ENCODE measurements around the gene RLN3. TPM values are rescaled to one million over a fixed set of nuclear protein-coding genes. Genes with fewer than 3 reads are reported as not detected.

RLN3 gene
- total and polyA plus RNA-seq, 10 of the 15 experiments (the other 5 are each of a cell fraction or from before 2014, with no cell fraction given), result not detected

DNA sequence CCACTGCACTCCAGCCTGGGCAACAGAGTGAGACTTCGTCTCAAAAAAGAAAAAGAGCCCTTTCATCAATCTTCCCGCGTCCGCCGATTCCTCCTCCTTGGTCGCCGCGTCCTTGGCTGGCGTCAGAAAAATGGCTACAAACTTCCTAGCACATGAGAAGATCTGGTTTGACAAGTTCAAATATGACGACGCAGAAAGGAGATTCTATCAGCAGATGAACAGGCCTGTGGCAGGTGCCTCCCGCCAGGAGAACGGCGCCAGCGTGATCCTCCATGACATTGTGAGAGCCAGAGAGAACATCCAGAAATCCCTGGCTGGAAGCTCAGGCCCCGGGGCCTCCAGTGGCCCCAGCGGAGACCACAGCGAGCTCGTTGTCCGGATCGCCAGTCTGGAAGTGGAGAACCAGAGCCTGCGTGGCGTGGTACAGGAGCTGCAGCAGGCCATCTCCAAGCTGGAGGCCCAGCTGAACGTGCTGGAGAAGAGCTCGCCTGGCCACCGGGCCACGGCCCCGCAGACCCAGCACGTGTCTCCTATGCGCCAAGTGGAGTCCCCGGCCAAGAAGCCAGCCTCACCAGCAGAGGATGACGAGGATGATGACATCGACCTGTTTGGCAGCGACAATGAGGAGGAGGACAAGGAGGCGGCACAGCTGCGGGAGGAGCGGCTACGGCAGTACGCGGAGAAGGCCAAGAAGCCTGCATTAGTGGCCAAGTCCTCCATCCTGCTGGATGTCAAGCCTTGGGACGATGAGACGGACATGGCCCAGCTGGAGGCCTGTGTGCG is 42.5 kb downstream of the RLN3 start:
- ChIA-PET POLR2A (interaction anchor here (0.6 to 1.3 kb wide), 2 partner anchors 10 to 200 kb away, joined by 4 to 5 read pairs; no protein-coding TSS in a partner anchor), RAD21 (ENCODE audit: unreplicated experiment) (interaction anchor here (1.0 to 3.1 kb wide), 10 partner anchors 10 to 190 kb away, joined by 3 to 40 read pairs (median 8); no protein-coding TSS in a partner anchor), SMC1A (ENCODE audit: uncharacterized antibody, unreplicated experiment) (interaction anchor here (1.0 to 5.4 kb wide), 6 partner anchors 11 to 190 kb away, joined by 3 to 47 read pairs (median 6); partner anchors contain the start of gene NANOS3), CTCF (interaction anchor here (0.7 to 6.7 kb wide), 21 partner anchors 10 to 472 kb away, joined by 3 to 152 read pairs (median 5); partner anchors contain the start of genes ASF1B, IL27RA and NANOS3)
- no peaks in the 10 kb centered on the region for H4K20me1 ChIP-seq (ENCODE audit: control insufficient read depth, insufficient read depth)
- no peak overlapping the region for H3K4me3 ChIP-seq
- 84% methylated on average over 43 of the region's 43 CpGs for whole genome bisulfite sequencing (ENCODE audit: insufficient coverage, insufficient replicate concordance, low lambda C conversion rate, missing lambda C conversion rate)
- H3K4me1 ChIP-seq (ENCODE audit: control insufficient read depth, insufficient read depth, low read length), result peaks cover 19% of the 10 kb centered on the region
- H3K36me3 ChIP-seq (ENCODE audit: control insufficient read depth in 2 of 2, insufficient read depth in 2 of 2, low read length in 1 of 2), result no peaks in the 10 kb centered on the region
- TF ChIP-seq BACH1 (IDR thresholded peaks at IDR 0.05; ENCODE audit: borderline replicate concordance), result no peak
- TF ChIP-seq RCOR1 (conservative IDR thresholded peaks at IDR 0.05; ENCODE audit: low read depth, low read length), result no peak
- TF ChIP-seq TCF12 (IDR thresholded peaks at IDR 0.05; ENCODE audit: low read depth, low read length), result no peak
- TF ChIP-seq, protein P1, sequence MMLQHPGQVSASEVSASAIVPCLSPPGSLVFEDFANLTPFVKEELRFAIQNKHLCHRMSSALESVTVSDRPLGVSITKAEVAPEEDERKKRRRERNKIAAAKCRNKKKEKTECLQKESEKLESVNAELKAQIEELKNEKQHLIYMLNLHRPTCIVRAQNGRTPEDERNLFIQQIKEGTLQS (IDR thresholded peaks at IDR 0.05; ENCODE audit: borderline replicate concordance, extremely low read depth, low read depth, low read length), result no peak
- TF ChIP-seq EGR1 (IDR thresholded peaks at IDR 0.05; ENCODE audit: borderline replicate concordance in 1 of 2, low read depth in 2 of 2, low read length in 2 of 2), result no peak
- TF ChIP-seq, protein P2, sequence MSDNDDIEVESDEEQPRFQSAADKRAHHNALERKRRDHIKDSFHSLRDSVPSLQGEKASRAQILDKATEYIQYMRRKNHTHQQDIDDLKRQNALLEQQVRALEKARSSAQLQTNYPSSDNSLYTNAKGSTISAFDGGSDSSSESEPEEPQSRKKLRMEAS (IDR thresholded peaks at IDR 0.05; ENCODE audit: low read depth, low read length), result no peak
- TF ChIP-seq LARP7 (IDR thresholded peaks at IDR 0.05), result no peak
- TF ChIP-seq YY1 (IDR thresholded peaks at IDR 0.05; ENCODE audit: low read depth, low read length), result no peak
- TF ChIP-seq RAD51 (IDR thresholded peaks at IDR 0.05), result no peak
- no peaks in the 10 kb centered on the region for H3K9me3 ChIP-seq (replicated peaks; ENCODE audit: control insufficient read depth, insufficient read depth, low read length)
- H3K27me3 ChIP-seq (replicated peaks in 1 of 2; ENCODE audit: control insufficient read depth in 2 of 2, insufficient read depth in 2 of 2, low read length in 1 of 2), result no peaks in the 10 kb centered on the region
- H3K9ac ChIP-seq (ENCODE audit: control insufficient read depth, insufficient read depth, low read length), result no peak overlapping the region
- BruUV-seq (replicated peaks), result no TSS peak
- no peaks in the 10 kb centered on the region for H3K79me2 ChIP-seq (ENCODE audit: control insufficient read depth, insufficient read depth, low read length)
- no peak overlapping the region for H3K4me2 ChIP-seq (ENCODE audit: control insufficient read depth, insufficient read depth)
- no peak for FAIRE-seq
- no peak overlapping the region for H2AFZ ChIP-seq (ENCODE audit: control insufficient read depth, low read depth, low read length)
- in situ Hi-C loops (cut with MboI) (loop anchor here (5.0 to 25.0 kb wide), 3 partner anchors 188 to 783 kb away; no protein-coding TSS in a partner anchor), intact Hi-C loops (cut with micrococcal nuclease; ENCODE audit: unreplicated experiment) (loop anchor here (5.0 kb wide), 1 partner anchor 277 kb away; no protein-coding TSS in a partner anchor)
- no peak overlapping the region for H3K27ac ChIP-seq (ENCODE audit: control insufficient read depth, insufficient read depth)
- no peak for ATAC-seq
- no peak for DNase-seq (ENCODE audit: low read depth, low spot score)
